SJSA1 (cell line): ENCODE results near the gene THAP2. TPM values are rescaled to one million over a fixed set of nuclear protein-coding genes. Genes with fewer than 3 reads are reported as not detected.

Experiments used
- DNase-seq, 2 experiments: peaks; one replicate each; pipeline ENCODE4 v3.0.0-alpha.2; 2015 to 2020; ENCODE audit warnings: low spot score in 2 of 2, low read depth in 1 of 2
- H3K27ac ChIP-seq: fragments of 250-450 bp; sonication (Bioruptor Pico); 2 replicates; pipeline ENCODE4 v1.5.1; 2020; ENCODE audit warnings: mild to moderate bottlenecking, moderate library complexity
- H3K27me3 ChIP-seq: fragments of 250-450 bp; sonication (Bioruptor Pico); replicated peaks from 2 replicates; pipeline ENCODE4 v1.5.1; 2020; ENCODE audit warnings: mild to moderate bottlenecking, moderate library complexity
- H3K36me3 ChIP-seq: fragments of 250-450 bp; sonication (Bioruptor Pico); 2 replicates; pipeline ENCODE4 v1.5.1; 2020; ENCODE audit warnings: mild to moderate bottlenecking
- H3K4me1 ChIP-seq: fragments of 250-450 bp; sonication (Bioruptor Pico); replicated peaks from 2 replicates; pipeline ENCODE4 v1.6.1; 2021; ENCODE audit warnings: mild to moderate bottlenecking
- H3K4me3 ChIP-seq: fragments of 250-450 bp; sonication (Bioruptor Pico); 2 replicates; pipeline ENCODE4 v1.5.1; 2020; ENCODE audit warnings: mild to moderate bottlenecking
- H3K9me3 ChIP-seq: fragments of 250-450 bp; sonication (Bioruptor Pico); replicated peaks from 2 replicates; pipeline ENCODE4 v1.5.1; 2020; ENCODE audit warnings: mild to moderate bottlenecking
- total RNA-seq: library from RNA; depleted of rRNA; stranded (reverse); fragments of >200 nt; shearing (Covaris generic); gene quantifications from 2 replicates; pipeline ENCODE4 v1.2.3, GENCODE V29; 2014

Gene THAP2
- total RNA-seq, 1 experiment from 2014 or later = 4.5 TPM

DNA sequence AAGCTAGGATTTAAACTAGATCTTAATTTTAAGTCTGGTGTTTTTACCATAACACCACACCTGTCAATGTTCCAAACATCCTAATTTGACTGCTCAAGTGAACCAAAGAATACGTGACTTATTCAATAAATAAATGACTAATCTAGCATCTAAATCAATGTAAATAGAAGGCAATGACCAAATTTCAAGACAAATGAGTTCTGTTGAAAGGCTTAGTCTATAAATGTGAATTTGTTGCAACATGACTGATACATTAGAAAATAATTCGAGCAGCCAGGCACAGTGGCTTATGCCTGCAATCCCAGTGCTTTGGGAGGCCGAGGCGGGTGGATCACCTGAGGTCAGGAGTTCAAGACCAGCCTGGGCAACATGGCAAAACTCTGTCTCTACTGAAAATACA, 15.6 kb upstream of the THAP2 start:
- Histone ChIP-seq H3K4me1 (no peaks in the 10 kb centered on the region), H3K36me3 (peaks cover 94% of the 10 kb centered on the region), H3K27me3 (no peaks in the 10 kb centered on the region), H3K4me3 (no peak overlapping the region), H3K27ac (no peak overlapping the region), H3K9me3 (no peaks in the 10 kb centered on the region; the same call in 1 of the 2 replicates)
- no peak for DNase-seq

DNA sequence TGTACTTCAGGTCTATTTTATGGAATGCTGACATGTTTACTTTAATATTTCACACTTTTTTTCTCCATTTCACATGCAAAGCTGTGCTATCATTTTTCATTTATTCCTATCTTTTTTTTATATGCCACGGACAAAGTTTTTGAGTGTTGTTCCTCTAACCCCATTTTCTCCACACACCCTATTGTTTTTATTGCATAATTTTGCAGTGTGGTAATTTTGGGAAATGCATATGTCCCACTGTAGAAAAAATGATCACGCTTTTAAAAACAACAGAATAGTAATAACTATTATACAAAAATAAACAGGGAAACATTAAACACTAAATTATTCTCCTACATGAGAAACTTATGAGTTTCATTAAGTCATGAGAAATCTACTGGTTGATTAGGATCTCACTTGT, 14.7 kb upstream of the THAP2 start:
- no peak overlapping the region for H3K27ac ChIP-seq

DNA sequence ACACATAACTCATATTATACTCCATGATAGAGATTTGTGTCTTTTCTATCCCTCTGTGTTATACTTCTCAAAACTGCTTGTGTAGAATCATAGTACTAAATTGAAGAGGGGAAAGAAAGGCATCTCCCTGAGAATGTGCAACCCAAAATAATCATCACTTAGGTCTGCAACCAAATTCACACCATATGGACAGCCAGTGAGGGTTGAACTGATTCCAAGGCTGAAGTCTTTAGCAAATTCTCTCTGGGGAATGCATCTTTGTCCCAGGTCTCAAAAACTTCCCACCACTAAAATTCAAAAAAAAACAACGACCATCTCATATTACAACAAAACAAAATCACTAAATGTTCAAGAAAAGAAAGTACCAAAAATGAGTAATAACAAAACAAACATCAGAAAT, 11.4 kb upstream of the THAP2 start:
- no peak for DNase-seq
- no peaks in the 10 kb centered on the region; the same call in 1 of the 2 replicates for H3K9me3 ChIP-seq
- H3K27ac ChIP-seq = no peak overlapping the region
- no peaks in the 10 kb centered on the region for H3K27me3 ChIP-seq
- no peaks in the 10 kb centered on the region for H3K4me1 ChIP-seq
- H3K36me3 ChIP-seq = peaks cover 95% of the 10 kb centered on the region
- H3K4me3 ChIP-seq = no peak overlapping the region

More for the DNA sequence above, 14.7 kb upstream of the THAP2 start:
- peaks cover 94% of the 10 kb centered on the region for H3K36me3 ChIP-seq
- H3K9me3 ChIP-seq = no peaks in the 10 kb centered on the region; the same call in 1 of the 2 replicates
- no peak overlapping the region for H3K4me3 ChIP-seq
- no peaks in the 10 kb centered on the region for H3K27me3 ChIP-seq
- H3K4me1 ChIP-seq = no peaks in the 10 kb centered on the region
- no peak for DNase-seq

DNA sequence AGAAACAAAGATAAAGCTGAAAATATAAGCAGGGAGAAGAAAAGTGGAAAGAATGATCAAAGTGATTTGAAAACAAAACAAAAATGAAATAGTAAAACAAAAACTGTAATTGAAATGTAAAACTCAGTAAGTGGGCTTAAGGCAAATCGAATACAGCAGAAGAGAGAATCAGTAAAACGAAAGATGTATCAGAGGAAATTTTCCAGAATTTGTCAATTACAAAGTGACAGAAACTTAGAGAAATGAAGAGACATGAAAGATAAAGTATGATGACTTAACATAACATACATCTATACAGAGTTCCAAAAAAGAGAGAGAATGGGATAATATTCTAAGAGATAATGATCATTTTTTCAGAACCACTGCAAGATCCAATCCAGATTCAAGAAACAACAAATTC, 11.0 kb upstream of the THAP2 start:
- no peak for DNase-seq
- no peaks in the 10 kb centered on the region for H3K27me3 ChIP-seq
- no peak overlapping the region for H3K4me3 ChIP-seq
- no peak overlapping the region for H3K27ac ChIP-seq
- H3K36me3 ChIP-seq = peaks cover 94% of the 10 kb centered on the region
- no peaks in the 10 kb centered on the region for H3K4me1 ChIP-seq
- no peaks in the 10 kb centered on the region; the same call in 1 of the 2 replicates for H3K9me3 ChIP-seq

DNA sequence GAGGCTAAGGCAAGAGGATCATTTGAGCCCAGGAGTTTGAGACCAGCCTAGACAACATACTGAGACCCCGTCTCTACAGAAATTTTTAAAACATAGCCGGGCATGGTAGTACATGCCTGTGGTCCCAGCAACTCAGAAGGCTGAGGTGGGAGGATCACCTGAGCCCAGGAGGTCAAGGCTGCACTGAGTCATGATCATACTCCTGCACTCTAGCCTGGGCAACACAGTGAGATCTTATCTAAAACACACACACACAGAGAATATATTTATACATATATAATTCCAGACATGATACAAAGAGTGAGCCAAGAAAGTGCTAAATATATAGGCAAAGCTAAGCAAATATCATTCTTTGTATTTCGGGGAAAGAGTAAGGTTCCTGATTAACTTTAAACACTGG, 9.9 kb upstream of the THAP2 start:
- peaks cover 96% of the 10 kb centered on the region for H3K36me3 ChIP-seq
- no peaks in the 10 kb centered on the region for H3K27me3 ChIP-seq
- H3K9me3 ChIP-seq = no peaks in the 10 kb centered on the region; the same call in 1 of the 2 replicates
- H3K4me1 ChIP-seq = no peaks in the 10 kb centered on the region
- no peak for DNase-seq
- H3K27ac ChIP-seq = no peak overlapping the region
- H3K4me3 ChIP-seq = no peak overlapping the region

DNA sequence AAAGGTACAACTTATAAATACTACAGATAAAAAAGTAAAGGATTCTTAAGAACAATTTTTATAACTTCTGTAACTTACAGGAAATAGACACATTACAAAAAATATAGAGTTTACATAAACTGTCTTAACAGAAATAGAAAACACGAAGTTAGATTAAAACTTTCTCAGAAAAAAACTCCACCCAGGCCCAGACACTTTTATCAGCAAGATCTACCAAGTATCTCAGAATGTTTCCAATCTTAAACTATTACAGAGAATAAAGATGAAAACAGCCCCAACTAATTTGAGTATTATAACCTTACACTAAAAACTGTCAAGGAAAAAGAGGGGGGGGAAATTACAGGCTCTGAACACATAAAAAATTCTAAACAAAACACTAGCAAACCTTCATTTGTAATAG, 8.6 kb upstream of the THAP2 start:
- Histone ChIP-seq H3K4me3 (no peak overlapping the region), H3K9me3 (no peaks in the 10 kb centered on the region; the same call in 1 of the 2 replicates), H3K27me3 (no peaks in the 10 kb centered on the region), H3K27ac (no peak overlapping the region), H3K4me1 (no peaks in the 10 kb centered on the region), H3K36me3 (peaks cover 94% of the 10 kb centered on the region)
- no peak for DNase-seq

DNA sequence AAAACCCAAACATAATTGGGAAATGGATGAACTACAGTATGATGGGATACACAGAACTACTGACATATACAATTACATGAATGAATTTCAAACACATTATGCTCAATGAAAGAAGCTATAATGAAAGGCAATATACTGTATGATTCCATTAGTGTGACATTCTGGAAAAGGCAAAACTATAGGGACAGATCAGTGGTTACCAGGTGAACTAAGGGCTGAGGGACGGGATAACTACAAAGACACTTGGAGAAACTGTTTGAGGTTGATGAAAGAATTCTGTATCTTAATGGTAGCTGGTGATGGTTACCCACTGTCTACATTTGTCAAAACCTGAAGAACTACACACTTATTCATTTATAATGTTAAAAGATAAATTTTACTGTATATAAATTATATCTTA, 8.2 kb upstream of the THAP2 start:
- H3K4me3 ChIP-seq = no peak overlapping the region
- H3K4me1 ChIP-seq = no peaks in the 10 kb centered on the region
- H3K27ac ChIP-seq = no peak overlapping the region
- H3K27me3 ChIP-seq = no peaks in the 10 kb centered on the region
- peaks cover 90% of the 10 kb centered on the region for H3K36me3 ChIP-seq
- no peak for DNase-seq
- no peaks in the 10 kb centered on the region; the same call in 1 of the 2 replicates for H3K9me3 ChIP-seq

DNA sequence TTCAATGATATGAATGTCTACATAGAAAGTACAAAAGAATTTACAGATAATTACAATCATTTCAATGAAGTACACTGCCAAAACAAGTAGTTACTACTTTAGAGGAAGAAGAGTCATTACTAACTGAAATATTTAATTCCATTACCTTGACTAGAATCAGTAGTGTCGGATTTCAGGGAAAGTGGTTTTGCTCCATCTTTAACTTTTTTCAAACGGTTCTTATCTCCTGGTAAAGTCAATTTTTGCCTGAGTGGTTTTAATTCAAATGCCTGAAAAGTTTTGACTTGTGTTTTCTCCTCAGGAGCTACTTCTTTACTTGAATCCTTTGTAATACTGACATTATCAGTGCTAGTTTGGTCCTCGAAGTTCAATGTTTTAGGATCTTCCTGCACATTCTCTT, 7.4 kb upstream of the THAP2 start:
- no peak for DNase-seq
- no peak overlapping the region for H3K27ac ChIP-seq
- H3K27me3 ChIP-seq = no peaks in the 10 kb centered on the region
- H3K9me3 ChIP-seq = no peaks in the 10 kb centered on the region; the same call in 1 of the 2 replicates
- H3K4me3 ChIP-seq = no peak overlapping the region
- H3K4me1 ChIP-seq = peaks cover 4% of the 10 kb centered on the region; the same call in 1 of the 2 replicates
- peaks cover 84% of the 10 kb centered on the region for H3K36me3 ChIP-seq

DNA sequence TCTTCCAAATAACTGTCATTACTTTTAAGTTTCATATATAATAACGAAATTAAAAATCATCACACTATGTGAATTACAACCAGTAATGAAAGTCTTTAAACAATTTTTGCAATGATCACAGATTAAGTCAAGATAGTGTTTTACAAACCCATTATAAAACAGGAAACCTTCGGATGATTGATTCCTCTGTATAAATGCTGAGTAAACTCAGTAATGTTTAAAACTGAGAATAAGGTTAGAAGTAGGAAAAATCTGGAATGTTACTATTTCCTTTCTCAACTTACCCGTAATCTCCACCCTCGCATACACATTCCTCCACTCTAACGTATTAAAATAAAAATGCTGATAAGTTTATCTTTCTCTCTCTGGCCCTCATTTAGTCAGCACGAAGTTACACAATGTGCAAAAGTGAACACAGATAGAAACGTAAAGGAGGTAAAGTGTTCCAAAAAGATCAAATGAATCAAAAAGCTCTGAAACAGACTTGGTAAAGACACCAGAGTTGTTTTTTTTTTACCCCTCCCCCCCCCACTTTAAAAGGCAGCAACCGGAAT, 2.0 kb upstream of the THAP2 start:
- peak in 1 of 2 experiments; percentile 21 for DNase-seq
- H3K27me3 ChIP-seq = no peaks in the 10 kb centered on the region
- H3K36me3 ChIP-seq = peaks cover 44% of the 10 kb centered on the region
- peaks cover 4% of the 10 kb centered on the region; the same call in 1 of the 2 replicates for H3K4me1 ChIP-seq
- H3K4me3 ChIP-seq = peak overlapping the region; percentile 65
- H3K9me3 ChIP-seq = no peaks in the 10 kb centered on the region
- peak overlapping the region; percentile 79 for H3K27ac ChIP-seq

DNA sequence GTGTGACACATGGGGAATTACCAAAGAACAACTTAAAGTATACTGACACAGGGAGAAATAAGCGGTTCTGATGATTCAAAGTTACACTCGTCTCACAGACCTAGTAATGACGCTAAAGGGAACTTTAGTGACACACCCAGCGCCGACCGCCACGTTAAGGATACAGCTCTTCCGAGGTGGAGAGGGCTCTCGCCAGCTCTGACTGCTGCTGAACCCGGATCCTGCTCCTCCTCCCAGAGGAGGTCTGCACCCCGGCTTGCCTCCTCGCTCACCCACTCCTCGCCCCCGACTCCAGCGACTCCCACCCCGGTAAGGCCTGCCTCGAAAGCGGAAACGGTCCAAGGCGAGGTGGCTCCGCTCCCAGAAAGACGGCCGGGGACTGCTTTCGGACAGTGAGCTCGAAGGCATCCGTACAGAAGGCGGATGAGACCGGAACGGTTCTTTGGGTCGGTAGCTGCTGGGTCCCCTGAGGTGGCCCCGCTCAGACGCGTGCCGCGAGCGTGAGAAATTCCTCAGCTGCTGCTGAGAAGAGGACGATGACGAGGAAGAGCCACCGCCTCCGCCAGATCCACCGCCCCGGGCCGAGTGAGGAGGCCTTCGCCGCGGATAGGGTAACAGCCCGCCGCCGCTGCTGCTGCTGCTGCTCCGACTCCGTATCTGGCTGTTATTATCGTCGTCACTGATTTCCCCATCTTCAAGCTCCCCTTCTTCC, 1.1 kb upstream of the THAP2 start:
- DNase-seq = peak; percentile 58 to 74
- Histone ChIP-seq H3K4me1 (peaks cover 4% of the 10 kb centered on the region; the same call in 1 of the 2 replicates), H3K27ac (peak overlapping the region; percentile 79), H3K27me3 (no peaks in the 10 kb centered on the region), H3K9me3 (no peaks in the 10 kb centered on the region), H3K36me3 (peaks cover 35% of the 10 kb centered on the region), H3K4me3 (peak overlapping the region; percentile 65)

DNA sequence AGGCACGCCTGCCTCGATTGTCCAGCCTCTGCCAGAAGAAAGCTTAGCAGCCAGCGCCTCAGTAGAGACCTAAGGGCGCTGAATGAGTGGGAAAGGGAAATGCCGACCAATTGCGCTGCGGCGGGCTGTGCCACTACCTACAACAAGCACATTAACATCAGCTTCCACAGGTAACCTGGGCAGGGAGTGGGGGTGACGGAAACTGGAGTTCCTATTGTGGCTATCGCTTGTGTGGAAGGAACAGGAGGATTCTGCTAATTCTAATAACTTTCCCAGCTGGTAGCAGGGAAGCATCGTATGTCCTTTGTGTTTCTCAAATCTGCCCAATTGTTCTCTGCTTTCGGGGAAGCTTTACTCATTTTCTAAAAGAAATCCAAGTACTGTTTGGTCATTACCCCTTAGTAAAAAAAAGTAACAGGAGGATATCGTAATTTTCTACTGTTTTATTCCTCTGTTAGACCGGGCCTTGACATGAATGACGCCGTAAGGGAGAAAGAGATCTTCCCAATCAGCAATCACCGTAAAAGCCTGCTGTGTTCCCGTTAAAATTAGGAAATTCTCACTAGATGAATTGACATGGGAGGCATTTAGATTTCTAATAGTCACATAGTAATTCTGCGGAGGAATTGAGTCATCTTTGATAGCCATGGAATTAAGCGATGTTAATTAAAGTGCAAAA, 449 bp downstream of the THAP2 start:
- no peaks in the 10 kb centered on the region for H3K9me3 ChIP-seq
- no peak for DNase-seq

DNA sequence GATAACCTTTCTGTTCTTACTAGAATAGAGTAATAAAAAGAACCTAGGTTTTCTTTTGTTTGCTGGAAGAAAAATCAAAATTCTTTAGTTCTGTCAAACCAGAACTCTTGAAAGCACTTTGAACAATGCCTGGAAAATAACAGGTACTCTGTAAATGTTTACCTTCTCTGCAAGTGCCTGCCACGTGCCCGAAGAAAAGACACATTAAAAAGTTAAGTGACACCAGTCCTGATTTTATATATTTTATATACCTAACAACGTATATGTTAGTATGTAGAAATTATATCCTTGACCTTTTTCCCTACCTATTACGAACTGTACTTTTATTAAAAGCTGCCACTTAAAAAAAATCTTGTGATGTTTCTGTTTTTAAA, 976 bp downstream of the THAP2 start:
- Histone ChIP-seq H3K27ac (peak overlapping the region; percentile 79; the same call in 1 of the 2 replicates), H3K9me3 (no peaks in the 10 kb centered on the region), H3K36me3 (peaks cover 16% of the 10 kb centered on the region), H3K4me1 (peaks cover 4% of the 10 kb centered on the region; the same call in 1 of the 2 replicates), H3K4me3 (peak overlapping the region; percentile 65), H3K27me3 (no peaks in the 10 kb centered on the region)
- DNase-seq = no peak

More for the DNA sequence above, 449 bp downstream of the THAP2 start:
- Histone ChIP-seq H3K27ac (peak overlapping the region; percentile 79), H3K27me3 (no peaks in the 10 kb centered on the region), H3K4me1 (peaks cover 4% of the 10 kb centered on the region; the same call in 1 of the 2 replicates), H3K36me3 (peaks cover 21% of the 10 kb centered on the region), H3K4me3 (peak overlapping the region; percentile 65)

DNA sequence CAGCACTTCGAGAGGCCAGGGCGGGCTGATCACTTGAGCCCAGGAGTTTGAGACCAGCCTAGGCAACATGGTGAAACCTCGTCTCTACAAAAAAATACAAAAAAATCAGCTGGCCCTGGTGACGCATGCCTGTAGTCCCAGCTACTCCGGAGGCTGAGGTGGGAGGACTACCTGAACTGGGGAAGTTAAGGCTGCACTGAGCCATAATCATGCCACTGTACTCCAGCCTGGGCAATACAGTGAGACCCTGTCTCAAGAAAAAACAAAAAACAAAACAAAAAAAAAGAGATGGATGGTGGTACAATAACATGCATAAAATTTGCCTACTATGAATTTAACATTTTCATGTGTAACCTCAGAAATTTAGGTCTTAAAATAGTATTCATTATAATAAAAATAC, 2.2 kb downstream of the THAP2 start:
- H3K4me3 ChIP-seq = no peak overlapping the region
- H3K27me3 ChIP-seq = no peaks in the 10 kb centered on the region
- peaks cover 15% of the 10 kb centered on the region for H3K36me3 ChIP-seq
- H3K9me3 ChIP-seq = no peaks in the 10 kb centered on the region
- no peak overlapping the region for H3K27ac ChIP-seq
- peaks cover 4% of the 10 kb centered on the region; the same call in 1 of the 2 replicates for H3K4me1 ChIP-seq
- DNase-seq = no peak

DNA sequence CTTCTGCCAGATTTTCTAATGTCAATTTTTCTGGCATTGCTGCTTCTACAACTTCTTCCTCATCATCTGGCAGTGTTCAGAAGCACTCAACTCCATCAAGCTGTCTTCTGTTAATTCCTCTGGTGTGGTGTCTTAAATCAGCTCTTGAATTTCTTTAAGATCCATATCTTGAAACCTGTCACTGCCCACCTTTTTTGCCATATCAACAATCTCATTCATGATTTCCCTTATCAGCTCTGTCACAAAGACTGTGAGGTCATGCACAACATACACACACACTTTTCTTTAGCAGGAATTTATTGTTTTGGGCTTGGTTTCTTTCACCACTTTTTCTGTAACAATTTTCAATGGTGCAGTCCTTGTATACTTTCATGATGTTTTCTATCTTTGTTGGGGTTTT, 7.2 kb downstream of the THAP2 start:
- H3K27me3 ChIP-seq = no peaks in the 10 kb centered on the region

More for the DNA sequence above, 7.2 kb downstream of the THAP2 start:
- H3K36me3 ChIP-seq = no peaks in the 10 kb centered on the region
- no peak for DNase-seq
- H3K4me3 ChIP-seq = no peak overlapping the region
- H3K9me3 ChIP-seq = no peaks in the 10 kb centered on the region
- no peaks in the 10 kb centered on the region for H3K4me1 ChIP-seq
- no peak overlapping the region for H3K27ac ChIP-seq
